GM21825 (cell line): ENCODE results near the gene LBX1.

Experiments used
- ATAC-seq: cut with Tn5 transposase; IDR thresholded peaks from one replicate; pipeline ENCODE4 v1.9.1; 2021; ENCODE audit warnings: mild to moderate bottlenecking, moderate library complexity; ENCODE audit not compliant: unreplicated experiment

Gene LBX1

DNA sequence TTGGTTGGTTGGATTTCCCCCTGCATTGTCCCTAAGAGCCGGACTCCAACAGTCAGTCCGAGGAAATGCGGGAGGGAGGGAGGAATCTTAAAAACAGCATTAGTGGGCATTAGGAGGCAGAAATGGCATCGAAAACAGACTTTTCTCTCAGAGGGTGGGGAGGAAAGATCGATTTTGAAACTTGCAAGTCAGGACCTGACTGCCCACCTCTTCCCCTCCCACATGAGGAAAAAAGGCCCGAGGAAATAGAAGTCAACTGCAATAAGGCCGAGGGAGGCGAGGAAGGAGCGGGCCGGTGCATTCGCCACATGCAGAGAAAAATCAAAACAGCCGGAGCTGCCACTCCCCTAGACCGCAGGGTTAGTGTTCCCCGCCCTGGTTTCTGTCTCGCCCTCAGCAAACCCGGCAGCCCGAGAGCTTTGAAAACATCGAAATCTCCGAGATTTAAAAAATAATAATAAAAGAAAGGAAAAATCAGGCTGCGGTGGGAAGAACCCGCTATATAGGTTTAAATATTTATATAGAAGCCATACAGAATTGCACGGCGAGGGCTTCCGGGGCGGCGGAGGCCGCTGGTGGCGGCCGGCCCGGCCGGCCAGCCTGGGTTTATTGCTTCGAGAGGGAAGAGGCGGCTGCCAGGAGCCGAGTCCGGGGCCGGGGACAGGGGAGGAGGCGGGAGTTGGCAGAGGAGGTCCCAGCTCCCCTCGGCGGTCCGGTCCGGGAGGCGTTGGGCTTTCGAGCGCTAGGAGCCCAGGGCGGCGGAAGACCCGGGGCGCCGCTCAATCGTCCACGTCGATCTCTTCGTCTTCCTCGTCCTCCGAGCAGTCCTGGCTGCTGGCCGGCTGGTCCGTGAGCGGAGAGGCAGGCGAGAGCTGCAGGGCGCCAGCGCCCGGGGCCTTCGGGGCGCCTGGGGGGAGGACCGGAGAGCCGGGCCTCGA lies 2.5 kb downstream of the LBX1 start:
- ATAC-seq: no peak

DNA sequence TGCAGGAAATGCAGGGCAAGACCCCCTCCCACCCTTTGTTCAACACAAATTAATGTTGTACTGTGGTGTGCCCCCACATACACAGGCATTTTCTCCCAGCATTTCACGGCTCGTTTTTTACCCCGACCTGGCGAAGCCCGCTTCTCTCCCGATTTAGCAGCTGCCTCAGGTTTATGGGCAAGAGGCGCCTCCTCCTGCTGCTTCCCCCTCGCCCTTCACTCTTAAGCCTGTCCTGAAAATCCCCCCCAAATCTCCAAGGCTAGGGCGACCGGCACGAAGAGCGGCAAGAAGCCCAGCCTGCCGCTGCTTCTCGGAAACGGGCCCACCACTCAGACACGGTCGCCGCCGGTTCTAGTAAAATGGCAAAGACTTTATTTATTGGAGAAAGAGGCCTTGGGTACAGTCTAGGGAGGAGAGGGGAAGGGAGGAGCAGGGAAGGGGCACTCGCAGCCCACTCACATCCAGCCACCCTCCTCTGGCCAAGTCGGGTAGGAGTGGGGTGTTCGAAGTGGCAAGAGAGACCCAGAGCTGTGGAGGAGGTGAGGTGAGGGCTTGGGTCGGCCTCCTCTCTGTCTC lies 3.3 kb downstream of the LBX1 start:
- ATAC-seq: no peak

DNA sequence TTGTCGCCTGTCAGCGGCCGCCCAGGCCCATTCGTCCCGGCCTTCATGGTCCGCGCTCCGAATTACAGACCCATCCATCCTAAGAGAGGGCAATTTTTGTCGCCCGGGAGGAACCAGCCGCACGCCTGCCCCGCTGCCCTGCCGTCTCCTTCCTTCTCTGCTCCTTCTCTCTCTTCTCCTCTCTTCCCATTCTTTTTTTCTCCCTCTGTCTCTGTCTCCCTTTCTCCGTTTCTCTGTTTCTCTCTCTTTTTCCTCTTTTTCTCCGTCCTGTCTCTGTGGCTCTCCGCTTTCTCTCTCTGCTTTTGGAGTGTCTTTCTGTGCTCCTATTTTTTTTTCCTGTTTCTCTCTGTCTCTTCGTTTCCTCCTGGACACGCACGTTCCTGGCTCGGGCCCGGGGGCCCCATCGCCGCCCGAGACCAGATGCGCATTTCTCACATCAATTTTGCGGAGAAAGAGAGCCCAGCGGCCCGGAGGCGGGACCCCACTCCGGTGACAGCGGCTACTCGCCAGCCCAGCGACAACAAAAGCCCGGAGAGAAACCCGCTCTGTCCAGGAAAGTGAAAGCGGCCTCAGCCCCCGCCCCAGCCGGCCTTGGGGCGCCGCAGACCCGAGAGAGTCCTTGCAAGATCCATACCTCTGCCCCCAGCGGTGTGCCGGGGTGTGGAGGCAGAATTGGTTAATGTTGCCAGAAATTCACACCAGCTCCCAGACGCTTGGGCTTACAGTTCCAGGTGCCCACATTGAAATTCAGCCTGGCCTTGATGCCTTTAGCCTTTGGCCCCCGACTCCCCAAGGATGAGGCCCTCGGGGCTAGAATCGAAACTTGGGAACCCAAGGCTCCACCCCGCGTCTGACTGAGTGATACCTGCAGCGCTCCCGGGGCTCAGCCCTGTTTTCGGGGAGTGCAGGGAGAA lies 4.1 kb downstream of the LBX1 start:
- ATAC-seq: no peak

DNA sequence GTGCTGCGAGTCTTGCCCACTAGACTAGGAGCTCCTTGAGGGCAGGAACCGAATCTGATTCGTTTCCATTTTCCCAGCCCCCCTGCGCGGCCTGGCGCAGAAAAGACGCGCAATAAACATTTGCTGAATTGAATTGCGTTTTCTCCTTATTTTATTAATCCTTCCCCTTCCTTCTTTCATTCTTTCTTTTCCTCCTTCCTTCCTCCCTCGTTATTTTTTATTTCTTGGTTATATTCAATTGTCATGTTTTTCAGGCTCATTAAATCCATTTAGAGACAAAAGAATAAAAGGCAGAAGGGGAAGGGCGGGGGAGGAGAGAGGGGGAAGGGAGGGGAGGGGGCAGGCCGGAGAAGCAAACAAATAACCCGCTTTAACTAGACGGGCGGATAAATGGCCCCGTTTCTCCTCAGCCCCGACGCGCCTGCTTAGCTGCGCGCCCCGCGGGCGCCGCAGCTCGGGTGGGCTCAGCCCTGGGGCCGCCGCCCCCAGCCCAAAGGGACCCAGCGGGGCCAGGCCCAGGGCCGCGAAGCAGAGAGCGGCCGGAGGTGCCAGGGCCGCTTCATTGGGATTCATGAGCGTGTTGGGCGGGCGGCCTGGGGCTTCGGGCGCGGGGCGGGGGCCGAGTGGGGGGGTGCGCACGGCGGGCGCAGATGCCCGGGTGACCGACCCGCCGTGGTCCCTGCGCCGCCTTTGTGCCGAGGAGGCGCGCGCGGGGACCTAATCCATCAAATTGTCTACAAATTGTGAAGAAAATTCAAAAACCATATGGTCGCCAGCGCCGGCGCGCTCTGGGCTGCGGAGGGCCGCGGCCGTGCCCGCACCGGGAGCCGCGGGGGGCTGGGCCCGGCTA lies 5.0 kb downstream of the LBX1 start:
- no peak for ATAC-seq

DNA sequence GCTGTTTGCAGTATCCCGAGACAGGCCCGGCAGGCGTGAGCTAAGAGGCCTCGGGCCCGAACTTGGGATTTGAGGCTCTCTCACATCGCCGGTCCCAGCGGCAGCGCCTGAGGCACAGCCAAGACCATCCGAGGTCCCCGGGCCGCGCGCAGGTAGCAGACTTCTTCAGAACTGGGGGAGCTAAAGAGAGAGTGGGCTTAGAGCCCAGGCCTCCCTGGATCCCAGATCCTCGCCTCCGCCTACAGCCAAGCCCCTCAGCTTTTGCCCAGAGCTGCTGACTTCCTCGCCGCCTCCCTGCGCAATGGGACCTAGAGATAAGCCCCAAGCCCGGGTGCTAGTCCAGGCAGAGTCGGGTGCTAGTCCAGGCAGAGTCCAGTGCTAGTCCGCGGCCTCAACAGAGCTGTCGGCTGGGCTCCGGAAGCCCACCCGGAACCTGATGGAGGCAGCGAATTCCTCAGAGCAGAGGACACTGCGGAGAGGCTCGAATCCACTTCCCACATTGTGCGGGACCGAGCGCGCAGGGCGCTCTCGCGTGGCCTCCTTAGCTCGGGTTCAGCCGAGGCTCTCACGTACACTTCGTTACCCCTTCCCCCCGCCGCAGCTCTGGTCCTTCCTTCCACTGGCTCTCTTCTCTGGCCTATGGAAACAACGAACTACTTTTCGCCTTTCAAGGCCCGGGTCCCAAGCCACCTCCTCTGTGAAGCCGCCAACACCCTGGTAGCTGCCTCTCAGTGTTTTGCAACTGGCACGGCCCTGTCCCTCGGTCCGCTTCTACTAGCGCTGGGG lies 5.8 kb downstream of the LBX1 start:
- no peak for ATAC-seq

DNA sequence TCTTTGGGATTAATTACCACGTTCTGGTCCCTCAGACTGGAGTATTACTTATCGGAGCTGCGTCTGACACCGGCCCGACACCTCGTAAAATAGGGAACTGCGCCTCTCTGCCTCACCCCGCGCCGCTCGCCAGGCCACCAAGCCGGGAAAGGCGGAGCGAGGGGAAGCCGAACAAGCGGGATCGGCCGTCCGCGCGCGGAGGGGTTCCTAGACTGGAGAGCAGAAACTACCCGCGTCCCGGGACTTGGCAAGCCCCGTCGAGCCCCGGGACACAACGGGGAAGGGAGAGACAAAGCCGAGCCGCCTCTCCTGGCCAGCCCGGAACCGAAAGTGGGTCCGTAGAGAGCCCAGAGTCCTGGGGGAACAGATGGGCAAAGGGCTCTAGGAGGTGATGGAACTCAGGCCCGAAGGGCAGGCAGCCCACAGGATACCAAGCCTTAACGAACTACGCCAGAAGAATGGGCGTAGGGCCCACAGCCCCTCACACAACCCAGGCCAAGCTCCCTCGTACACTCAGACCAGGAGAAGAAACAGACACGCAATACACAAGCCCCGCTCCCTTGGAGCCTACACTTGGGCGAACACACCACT lies 6.5 kb downstream of the LBX1 start:
- no peak for ATAC-seq

DNA sequence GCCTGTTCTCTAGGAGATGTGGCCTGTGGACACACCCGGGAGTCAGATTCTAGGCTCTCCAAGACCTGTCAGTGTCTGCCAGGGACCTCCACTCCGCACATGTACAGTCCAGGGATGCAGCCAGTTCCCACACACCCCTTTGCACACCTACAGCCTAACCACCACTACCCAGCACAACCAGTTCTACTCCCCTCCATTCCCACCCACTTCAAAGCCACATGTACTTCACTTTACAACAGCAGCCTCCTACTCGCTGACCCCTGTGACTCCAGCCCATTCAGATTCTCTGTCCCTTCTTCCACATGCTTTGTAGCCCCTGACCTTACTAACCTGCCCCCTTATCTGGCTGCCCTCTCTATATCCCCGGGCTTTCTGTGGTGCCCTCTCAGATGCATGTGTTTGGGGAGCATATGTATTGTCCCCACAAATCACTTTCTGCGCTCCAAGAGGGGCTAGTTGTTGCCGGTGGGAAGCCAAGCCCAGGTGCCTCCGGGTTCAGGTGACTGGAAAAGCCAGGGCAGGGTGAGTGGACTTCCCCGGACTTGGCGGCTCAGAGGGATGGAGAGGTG lies 7.2 kb downstream of the LBX1 start:
- ATAC-seq: no peak

DNA sequence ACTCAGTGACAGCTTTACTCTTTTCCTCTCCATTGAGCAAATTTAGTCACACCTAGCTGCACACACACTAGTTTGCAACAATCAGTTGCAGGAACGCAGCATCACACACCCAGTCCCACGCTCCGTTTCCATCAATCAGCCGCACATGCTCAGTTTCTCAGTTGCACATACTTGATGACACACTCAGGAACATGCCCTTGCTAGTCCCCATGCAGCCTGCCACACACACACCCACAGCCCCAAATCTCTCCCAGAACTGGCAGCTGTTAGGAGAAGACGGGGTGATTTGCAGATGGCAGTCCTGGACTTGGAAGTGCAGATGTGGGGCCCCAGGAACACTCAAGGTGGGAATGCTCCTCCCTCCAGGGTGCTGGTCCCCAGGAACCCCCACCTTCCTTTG lies 7.7 kb downstream of the LBX1 start:
- no peak for ATAC-seq

DNA sequence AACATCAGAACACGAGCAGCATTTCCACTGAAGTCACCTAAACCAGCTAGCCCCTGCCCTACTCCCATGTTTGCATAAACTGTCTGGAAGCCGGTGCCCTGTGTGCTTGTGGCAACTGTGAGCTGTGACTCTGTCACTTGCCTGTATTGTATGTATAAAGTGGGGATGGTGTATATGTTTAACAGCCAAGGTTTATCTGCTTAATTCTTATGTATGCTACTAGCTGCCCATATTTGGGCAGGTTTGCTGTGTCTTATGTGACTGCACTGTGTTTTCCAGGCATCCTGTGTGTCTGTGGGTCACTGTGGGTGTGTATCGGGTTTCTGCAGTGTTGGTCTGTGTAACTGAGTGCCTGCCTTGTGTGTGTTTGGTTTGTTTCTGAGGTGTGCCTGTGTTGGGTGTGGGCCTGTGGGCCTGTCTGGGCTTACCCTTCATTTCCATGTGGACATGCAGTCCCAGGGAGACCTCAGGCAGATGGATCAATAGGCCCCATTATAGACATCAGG lies 9.3 kb downstream of the LBX1 start:
- ATAC-seq: no peak

DNA sequence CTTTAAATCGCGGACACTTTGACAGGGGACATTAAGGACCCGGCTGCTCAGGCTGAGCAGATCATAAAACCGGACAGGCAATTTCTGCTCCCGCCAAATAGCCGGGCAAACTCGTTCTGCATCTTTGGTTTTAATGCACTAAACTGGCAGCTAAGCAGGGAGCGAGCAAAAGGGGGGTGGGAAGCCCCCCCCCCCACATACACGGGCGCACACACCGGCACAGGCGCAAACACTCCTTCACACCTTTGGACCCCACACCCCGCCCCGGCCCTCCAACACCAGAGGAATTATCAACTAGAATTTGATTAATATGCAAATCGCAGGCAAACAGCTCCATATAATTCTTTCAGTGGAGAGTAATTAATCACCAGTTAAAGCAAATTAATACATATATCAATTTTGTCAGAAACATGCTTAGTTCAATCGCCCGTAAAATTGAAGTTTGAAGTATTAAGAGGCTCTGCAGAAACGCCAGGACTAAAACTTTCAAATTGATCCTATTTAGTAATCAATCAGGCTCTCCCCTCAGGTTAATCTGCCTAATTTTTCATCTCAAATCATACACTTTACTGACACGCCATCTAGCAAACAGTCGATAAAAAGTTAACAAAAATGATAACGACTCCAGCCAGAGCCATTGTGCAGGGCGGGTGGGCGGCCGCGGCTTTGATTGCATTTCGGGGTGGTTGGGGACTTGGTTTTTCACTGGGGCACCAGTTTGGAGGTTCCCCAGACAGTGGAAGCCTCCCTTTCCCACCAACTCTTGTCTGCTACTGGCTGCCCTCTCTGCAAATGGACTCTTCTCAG lies 9.9 kb downstream of the LBX1 start:
- no peak for ATAC-seq

DNA sequence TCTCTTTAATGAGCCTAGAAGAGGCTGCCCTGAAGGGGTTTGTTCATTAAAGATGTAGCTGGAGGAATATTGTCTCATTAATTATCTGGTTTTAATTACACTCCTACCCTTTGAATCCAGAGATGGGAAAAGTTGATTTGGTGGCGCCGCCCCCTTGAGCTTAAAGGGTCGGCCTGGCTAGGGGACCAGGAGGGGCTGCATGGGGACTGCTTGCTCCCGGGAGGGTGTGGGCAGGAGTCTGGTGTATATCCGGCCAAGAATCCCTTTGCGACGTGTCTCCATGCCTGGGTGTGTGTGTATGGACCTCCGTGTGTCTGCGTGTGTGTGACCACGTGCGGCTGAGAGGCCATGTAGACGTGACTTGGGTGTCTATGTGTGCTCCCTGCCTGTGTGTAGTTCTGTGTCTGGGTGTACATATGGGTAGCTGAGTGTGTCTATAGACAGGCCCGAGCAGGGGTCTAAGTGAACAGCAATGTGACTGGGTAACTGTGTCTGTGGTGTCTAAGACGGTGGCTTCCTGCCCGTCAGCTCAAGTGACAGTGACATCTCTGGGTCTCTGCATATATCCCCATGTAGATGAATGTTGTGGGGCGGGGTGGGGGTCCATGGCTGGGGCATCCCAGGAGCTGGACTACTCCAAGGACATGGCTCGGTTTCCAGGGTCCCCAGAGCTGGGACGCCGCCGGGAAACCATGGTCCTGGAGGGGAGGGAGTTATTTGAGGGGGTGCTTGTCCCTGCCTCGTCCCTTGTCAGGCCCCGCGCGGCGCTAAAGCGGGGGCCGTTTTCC lies 10.7 kb downstream of the LBX1 start:
- no peak for ATAC-seq

DNA sequence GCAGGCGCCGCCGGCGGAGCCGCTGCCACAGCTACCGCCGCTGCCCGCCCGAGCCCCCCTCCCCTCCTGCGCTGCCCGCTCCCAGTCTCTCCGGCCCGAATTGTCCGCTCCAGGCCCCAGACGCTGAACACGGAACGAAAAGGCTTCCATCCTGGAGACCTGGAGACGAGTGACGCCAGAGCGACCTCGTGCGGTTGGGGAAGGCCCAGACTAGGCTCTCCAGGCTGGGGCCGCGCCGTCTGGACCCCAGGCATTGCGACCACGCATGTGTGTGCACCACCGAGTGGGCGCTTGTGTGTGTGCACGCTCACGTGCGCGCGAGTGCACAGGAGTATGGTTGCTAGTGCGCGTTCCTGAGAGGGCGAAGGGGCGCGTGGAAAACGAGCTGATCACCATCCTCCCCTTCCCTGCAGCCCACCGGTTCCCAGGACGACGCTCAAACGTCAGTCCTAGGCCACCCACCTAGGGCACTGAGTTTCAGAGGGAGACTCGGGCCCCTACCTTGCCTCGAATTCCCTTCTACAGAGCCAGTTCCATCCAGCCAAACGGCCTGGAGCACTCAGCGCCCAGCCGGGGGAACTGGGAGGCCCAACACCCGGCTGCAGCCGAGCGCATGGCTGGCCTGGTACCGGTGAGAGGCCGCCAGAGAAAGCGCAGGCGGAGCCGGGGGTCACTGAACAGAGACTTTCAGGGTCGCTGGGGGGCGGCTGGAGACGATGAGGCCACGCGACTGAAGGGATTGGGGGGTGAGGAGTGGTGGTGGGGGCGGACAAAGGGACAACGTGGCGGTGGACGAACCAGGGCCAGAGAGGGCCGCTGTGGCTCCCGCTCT lies 11.6 kb downstream of the LBX1 start:
- no peak for ATAC-seq

DNA sequence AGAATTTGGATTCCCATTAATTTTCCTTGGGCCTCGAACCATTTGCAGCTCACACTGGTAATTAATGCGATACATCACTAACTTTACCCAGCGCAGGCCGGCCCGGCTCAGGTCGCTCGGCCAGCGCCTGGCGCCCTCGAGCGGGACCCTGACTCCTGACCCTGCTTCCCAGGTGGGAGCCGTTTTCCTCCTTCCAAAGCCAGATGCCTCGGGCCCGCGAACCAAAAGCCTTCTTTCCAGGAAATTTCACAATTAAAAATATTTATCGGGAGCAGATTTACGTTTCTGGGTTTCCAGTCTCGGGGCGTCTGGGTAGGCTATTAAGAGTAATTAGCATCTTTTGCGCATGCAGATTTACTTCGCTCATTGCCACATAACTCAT lies 12.2 kb downstream of the LBX1 start:
- ATAC-seq: no peak

DNA sequence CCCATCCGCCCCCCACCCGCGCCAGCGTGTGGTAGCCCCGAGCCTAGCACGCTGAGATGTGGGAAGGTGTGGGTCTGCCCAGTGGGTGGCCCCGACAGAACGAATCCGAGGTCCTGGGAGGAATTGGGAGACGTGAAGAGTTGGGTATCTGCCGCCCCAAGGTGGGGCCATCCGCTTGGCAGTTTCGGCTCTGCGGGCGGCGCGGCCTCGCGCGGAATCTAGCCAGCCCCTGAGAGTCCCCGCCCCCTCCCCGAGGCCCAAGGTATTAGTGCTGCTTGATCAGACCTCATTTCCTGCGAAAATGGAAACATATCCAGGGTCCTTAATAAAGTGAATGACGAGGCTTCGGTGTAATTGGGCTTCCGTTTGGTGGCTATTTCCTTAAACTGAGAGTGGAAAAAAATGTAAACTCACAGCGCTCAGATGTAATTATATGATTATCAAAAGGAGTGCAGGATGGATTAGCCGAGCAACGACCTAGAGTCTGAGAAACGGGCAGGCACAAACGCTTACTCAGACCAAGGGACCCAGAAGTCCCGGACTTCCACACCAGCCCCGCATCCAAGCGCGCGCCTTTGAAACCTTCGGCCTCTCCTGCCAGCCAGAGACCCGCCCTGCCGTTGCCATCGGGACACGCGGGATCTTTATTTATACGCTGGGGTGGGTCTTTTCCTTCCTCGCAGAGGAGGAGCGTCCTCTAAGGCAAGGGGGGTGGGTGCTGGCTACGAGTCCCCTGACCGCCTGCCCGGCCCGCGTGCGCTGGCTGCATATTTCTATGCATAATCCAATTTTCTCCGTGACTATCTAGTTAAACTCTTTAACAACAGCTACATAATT lies 12.8 kb downstream of the LBX1 start:
- ATAC-seq: no peak

DNA sequence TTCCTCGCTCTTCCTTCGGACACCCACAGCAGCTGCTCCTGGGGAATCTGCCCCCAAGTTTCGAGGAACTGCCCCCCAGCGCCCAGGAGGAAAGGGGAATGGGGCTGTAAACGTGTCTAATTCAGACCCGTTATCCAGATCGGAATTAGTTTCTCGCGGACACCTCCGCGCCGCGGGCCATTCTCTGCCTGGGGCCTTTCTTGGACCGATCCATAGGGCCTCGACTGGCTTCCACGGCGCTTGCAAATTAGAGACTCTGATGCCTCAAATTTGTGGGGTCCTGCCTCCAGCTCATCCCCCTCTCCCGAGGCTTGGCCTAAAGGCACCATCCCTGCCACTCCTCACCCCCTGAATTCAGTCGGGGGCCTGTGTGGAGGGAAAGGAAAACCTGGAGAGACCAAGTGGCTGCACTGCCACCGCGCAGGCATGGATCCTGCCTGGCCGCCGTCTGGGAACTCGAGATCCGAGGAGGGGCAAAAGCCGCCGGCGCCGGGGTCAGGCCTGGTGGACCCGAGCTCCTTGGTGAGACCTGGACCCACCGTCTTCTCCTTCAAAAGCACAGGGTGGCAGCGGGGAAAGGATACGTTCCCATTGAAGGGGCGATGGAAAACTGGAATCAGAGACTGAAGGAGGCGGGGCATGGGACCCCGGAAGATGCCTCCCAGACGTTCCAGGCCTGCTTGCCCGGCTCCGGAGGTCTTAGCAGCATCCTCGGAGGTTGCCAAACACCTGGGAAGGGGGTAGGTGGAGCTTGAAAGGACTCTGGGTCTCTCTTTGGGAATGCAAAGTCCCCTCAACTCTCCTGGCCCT lies 13.7 kb downstream of the LBX1 start:
- no peak for ATAC-seq
